ENCODE data around the gene TPGS1. TPM values are rescaled to one million over a fixed set of nuclear protein-coding genes. Genes with fewer than 3 reads are reported as not detected.

Gene TPGS1
- total and polyA plus RNA-seq, 8 donors, result 3.5 to 18.2 (median 8.2) TPM

DNA sequence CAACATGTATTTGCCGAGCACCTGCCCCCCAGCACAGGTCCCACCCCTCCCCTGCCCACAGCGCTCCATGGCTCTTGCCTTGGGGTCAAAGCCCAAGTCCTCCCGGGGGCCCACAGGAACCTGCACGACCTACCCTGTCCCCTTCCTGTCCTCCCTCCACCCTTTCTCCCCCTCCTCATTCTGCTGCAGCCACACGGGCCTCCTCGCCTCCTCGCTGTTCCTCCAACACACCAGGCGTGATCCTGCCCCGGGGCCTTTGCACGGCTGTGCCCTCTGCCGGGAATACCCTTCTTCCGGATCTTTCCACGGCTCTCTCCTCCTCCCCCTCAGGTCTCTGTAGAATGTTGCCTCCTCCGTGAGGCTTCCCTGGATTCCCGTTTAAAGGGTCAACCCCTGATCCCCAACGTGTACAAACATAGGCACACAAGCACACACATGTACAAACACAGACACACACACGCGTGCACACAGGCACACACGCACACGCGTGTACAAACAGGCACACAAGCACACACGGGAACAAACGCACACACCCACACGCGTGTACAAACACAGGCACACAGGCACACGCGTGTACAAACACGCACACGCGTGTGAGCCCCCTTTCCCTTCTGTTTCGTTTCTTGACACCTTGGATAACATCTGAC lies 8.2 kb upstream of the TPGS1 start:
- TF ChIP-seq, protein P1, sequence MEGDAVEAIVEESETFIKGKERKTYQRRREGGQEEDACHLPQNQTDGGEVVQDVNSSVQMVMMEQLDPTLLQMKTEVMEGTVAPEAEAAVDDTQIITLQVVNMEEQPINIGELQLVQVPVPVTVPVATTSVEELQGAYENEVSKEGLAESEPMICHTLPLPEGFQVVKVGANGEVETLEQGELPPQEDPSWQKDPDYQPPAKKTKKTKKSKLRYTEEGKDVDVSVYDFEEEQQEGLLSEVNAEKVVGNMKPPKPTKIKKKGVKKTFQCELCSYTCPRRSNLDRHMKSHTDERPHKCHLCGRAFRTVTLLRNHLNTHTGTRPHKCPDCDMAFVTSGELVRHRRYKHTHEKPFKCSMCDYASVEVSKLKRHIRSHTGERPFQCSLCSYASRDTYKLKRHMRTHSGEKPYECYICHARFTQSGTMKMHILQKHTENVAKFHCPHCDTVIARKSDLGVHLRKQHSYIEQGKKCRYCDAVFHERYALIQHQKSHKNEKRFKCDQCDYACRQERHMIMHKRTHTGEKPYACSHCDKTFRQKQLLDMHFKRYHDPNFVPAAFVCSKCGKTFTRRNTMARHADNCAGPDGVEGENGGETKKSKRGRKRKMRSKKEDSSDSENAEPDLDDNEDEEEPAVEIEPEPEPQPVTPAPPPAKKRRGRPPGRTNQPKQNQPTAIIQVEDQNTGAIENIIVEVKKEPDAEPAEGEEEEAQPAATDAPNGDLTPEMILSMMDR (IDR thresholded peaks at IDR 0.05), result no peak
- no peaks in the 10 kb centered on the region for H3K9me3 ChIP-seq
- peaks cover 0 to 26% of the 10 kb centered on the region in 2 donors for H3K4me1 ChIP-seq
- DNase-seq (peak in 1 of 4 donors; percentile 55), ATAC-seq (no peak)
- H3K4me3 ChIP-seq, result no peak overlapping the region
- no peaks in the 10 kb centered on the region for H3K36me3 ChIP-seq
- intact Hi-C loops (cut with DNase I), result no loop called here
- H3K27ac ChIP-seq, result no peak overlapping the region
- peaks cover 27 to 63% of the 10 kb centered on the region in 2 donors for H3K27me3 ChIP-seq

DNA sequence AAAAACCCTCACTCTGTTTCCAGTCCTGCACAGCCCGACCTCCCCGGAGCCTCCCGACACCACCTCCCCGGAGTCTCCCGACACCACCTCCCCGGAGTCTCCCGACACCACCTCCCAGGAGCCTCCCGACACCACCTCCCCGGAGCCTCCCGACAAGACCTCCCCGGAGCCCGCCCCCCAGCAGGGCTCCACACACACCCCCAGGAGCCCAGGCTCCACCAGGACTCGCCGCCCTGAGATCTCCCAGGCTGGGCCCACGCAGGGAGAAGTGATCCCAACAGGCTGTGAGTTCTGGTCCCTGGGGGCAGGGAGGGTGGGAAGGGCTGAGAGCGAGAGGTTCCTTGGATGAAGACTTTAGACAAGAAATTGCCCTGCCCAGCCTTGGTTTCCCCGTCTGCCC lies 5.7 kb upstream of the TPGS1 start:
- TF ChIP-seq, protein P1 (IDR thresholded peaks at IDR 0.05), result no peak
- Histone ChIP-seq H3K27ac (no peak overlapping the region), H3K9me3 (no peaks in the 10 kb centered on the region), H3K36me3 (no peaks in the 10 kb centered on the region), H3K4me1 (peaks cover 3 to 28% of the 10 kb centered on the region in 2 donors), H3K4me3 (no peak overlapping the region), H3K27me3 (peaks cover 17 to 39% of the 10 kb centered on the region in 2 donors)
- DNase-seq (peak in 1 of 4 donors; percentile 58), ATAC-seq (no peak)
- intact Hi-C loops (cut with DNase I), result no loop called here

DNA sequence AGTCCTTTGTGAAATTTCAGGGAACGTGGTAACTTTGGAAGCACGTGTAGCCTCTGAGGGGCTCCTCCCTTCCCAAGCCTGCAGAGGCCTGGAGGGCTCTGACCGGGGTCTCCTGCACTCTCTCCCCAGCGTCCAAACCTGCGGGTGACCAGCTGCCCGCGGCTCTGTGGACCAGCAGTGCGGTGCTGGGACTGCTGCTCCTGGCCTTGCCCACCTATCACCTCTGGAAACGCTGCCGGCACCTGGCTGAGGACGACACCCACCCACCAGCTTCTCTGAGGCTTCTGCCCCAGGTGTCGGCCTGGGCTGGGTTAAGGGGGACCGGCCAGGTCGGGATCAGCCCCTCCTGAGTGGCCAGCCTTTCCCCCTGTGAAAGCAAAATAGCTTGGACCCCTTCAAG lies 2.7 kb upstream of the TPGS1 start:
- H3K4me3 ChIP-seq, result no peak overlapping the region
- ATAC-seq (no peak), DNase-seq (no peak)
- intact Hi-C loops (cut with DNase I), result no loop called here
- H3K27ac ChIP-seq, result no peak overlapping the region
- peaks cover 9 to 34% of the 10 kb centered on the region in 2 donors for H3K4me1 ChIP-seq
- no peaks in the 10 kb centered on the region for H3K9me3 ChIP-seq
- H3K27me3 ChIP-seq, result peaks cover 0 to 13% of the 10 kb centered on the region in 2 donors
- TF ChIP-seq, protein P1 (IDR thresholded peaks at IDR 0.05), result no peak
- peaks cover 0 to 5% of the 10 kb centered on the region in 2 donors for H3K36me3 ChIP-seq

DNA sequence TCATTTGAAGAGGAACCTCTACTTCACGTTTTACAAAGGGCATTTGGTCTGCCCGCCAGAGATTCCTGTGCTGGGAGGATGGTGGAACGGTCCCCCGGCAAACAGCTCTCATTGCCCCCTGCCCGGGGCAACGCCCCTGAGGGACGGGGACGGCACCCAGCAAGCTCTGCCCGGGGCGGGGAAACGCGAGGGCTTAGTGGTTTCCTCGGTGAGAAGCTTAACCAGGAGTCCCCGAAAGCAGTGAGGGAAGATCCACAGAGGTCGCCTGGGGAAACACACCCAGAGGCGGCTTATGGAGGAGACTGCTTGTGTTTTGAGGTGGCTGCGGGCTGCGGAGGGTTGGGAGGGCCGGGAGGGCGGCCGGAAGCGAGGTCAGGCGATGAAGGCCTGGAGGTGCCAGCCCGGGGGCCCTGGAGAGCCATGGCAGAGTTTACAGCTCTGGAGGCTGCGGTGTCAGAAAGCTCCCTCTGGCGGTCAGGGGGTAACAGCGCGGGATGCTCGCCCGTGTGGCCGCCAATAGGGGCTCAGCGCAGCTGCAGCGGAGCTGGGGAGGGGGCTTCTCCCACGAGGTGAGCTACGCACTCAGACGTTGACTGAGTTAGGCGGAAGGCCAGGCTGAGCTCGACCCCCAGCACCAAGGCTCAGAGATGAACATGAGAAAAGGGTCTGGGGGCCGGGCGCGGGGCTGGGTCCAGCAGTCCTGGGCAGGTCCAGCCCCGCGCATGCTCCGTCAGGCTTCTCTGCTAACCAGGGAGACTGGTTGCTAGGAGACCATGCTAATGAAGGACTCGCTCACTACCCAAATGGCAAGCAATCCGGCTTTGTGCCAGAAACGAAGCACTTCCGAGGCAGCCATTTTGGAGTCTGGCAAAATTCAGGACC lies 652 bp upstream of the TPGS1 start:
- H3K9me3 ChIP-seq, result no peaks in the 10 kb centered on the region
- peak; percentile 86 for ATAC-seq
- peak overlapping the region; percentile 88 to 98 for H3K27ac ChIP-seq
- intact Hi-C loops (cut with DNase I), result no loop called here
- no peaks in the 10 kb centered on the region for H3K27me3 ChIP-seq
- DNase-seq, result peak; percentile 97 to 100 (median 100)
- H3K4me1 ChIP-seq, result peaks cover 9 to 49% of the 10 kb centered on the region in 2 donors
- peak overlapping the region; percentile 98 to 100 for H3K4me3 ChIP-seq
- peaks cover 0 to 8% of the 10 kb centered on the region in 2 donors for H3K36me3 ChIP-seq
- TF ChIP-seq, protein P1 (IDR thresholded peaks at IDR 0.05), result peak; percentile 98

Measured in left lung (tissue), 10 donors.